T-helper 1 cell treated with Interleukin-12 subunit alpha and Interleukin-12 subunit beta and Interleukin-4 antibody, amounts not matched to agents 30 μg/mL and 1 μg/mL, for 36 hours (primary cell): ENCODE measurements around the gene ZNF407.

Experiments used
- H3K27ac Mint-ChIP-seq: one replicate; pipeline ENCODE4 v1.8.0; 2021; ENCODE audit warnings: mild to moderate bottlenecking, mixed read lengths
- H3K27me3 Mint-ChIP-seq: one replicate; pipeline ENCODE4 v1.8.0; 2021; ENCODE audit warnings: low read depth, mixed read lengths
- H3K36me3 Mint-ChIP-seq: one replicate; pipeline ENCODE4 v1.8.0; 2021; ENCODE audit warnings: low read depth, mixed read lengths
- H3K4me1 Mint-ChIP-seq: one replicate; pipeline ENCODE4 v1.8.0; 2021; ENCODE audit warnings: low read depth, mixed read lengths
- H3K4me3 Mint-ChIP-seq: one replicate; pipeline ENCODE4 v1.8.0; 2021; ENCODE audit warnings: mild to moderate bottlenecking, moderate library complexity, mixed read lengths
- H3K9me3 Mint-ChIP-seq: one replicate; pipeline ENCODE4 v1.8.0; 2021; ENCODE audit warnings: mixed read lengths

The ZNF407 gene

DNA sequence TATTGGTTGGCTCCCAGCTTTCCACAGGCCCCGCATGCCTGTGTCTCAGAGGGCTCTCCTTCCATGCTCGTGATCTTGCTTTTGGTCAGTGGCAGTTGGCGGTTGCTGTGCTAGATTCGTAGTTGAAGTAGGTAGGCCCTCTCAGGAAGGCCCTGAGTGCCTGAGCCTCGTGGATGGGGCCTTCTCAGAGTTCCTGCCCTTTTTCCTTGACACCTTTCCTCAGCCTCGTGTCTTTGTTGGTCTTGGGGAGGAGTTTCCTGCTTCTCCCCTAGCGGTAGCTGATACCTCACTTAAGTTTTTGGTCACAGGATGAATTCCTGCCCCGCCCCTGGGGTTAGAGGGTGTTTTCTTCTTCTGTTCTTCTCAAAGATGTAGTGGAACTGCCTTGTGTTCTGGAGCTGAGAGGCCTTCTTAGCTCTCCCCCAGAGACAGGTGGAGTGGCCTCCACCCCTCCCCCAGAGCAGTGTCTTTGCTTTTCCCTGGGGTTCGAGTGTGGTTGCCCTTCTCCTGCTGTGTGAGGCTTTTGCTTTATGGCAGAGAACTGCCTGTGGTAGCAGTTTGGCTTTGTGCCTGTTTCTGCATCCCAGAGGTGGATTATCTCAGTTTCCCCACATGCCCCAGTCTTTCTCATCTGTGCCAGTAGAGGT, 94.8 kb downstream of the ZNF407 start:
- Mint-ChIP-seq H3K4me3 (no peak overlapping the region), H3K27ac (no peak overlapping the region), H3K4me1 (peaks cover 10% of the 10 kb centered on the region), H3K36me3 (no peaks in the 10 kb centered on the region), H3K9me3 (no peaks in the 10 kb centered on the region), H3K27me3 (no peaks in the 10 kb centered on the region)

DNA sequence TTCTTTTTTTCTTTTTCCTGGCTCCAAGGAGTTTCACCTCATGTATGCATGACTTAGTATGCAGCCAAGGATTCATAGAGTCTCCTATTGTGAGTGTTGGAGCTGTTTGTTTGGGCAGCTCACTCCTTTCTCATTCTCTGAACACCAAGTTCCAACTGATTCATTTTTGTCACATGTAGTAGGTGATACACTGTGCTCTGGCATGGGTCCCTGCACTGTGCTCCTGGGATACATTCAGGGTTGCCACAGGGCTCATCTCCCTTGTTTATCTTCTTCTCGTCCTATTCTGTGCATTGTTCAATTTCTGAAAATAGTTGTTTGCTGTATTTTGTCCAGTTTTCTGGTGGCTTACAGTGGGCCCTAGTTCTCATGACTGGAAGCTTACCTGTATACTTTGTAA, 96.8 kb downstream of the ZNF407 start:
- no peaks in the 10 kb centered on the region for H3K36me3 Mint-ChIP-seq
- no peak overlapping the region for H3K4me3 Mint-ChIP-seq
- H3K27me3 Mint-ChIP-seq = no peaks in the 10 kb centered on the region
- H3K9me3 Mint-ChIP-seq = no peaks in the 10 kb centered on the region
- H3K4me1 Mint-ChIP-seq = peaks cover 10% of the 10 kb centered on the region
- H3K27ac Mint-ChIP-seq = no peak overlapping the region

DNA sequence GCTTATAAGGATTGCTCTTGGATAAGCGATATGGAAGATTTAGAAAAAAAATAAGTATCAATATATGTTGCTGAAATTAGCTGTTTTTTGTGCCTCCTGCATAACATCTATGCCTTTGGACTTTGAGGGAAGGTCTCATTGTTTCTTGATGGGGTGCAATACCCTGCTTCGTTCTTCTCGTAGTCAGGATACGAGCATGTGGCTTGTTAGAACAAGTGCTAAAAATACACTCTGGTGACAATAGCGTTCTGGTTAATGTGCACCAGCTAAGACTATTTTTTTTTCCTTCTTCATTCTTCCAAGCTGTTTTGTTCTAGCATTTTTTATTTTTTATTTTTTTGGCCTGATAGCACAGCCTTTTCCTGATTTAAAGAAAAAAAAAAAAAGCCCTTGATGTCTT, 97.5 kb downstream of the ZNF407 start:
- H3K27me3 Mint-ChIP-seq = no peaks in the 10 kb centered on the region
- no peaks in the 10 kb centered on the region for H3K9me3 Mint-ChIP-seq
- H3K27ac Mint-ChIP-seq = no peak overlapping the region
- H3K4me1 Mint-ChIP-seq = peaks cover 10% of the 10 kb centered on the region
- H3K36me3 Mint-ChIP-seq = no peaks in the 10 kb centered on the region
- H3K4me3 Mint-ChIP-seq = no peak overlapping the region

DNA sequence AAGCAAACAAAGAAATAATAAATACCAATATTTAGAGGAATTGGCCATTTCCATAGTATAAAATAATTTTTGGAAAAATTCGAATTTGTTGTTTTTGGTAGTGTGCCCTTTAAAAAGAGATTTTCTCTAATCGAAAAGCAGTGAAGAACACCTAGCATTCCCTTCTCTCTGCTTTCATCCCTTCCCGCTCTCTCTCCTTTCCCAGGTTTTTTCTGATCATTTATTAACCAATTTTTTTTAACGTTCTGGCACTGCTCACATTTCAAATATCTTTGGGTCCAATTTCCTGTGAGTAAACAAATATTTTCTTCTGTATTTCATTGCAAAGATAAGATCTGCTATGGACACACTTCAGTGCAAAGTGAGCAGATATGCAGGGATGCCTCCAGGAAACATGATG, 101.2 kb downstream of the ZNF407 start:
- Mint-ChIP-seq H3K4me1 (no peaks in the 10 kb centered on the region), H3K27me3 (no peaks in the 10 kb centered on the region), H3K36me3 (no peaks in the 10 kb centered on the region), H3K4me3 (no peak overlapping the region), H3K9me3 (no peaks in the 10 kb centered on the region), H3K27ac (no peak overlapping the region)

DNA sequence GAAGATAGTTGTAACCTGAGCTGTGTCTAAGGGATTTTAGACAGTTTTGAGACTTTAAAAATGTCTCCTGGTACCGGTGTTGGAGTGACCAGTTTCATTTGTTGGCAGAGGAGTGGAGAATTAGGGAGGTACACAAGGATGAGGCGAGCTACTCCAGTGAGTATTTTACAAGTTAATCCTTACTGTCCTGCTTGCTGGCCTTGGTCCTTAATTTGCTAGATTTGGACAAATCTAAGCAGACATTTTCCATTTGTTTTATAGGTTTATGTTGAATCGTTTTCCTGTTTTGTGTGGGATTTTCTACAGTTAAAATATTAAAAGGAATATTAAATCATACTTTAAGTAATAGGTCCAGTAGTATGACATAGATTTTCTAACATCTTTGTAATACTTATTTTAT, 101.8 kb downstream of the ZNF407 start:
- Mint-ChIP-seq H3K9me3 (no peaks in the 10 kb centered on the region), H3K27ac (no peak overlapping the region), H3K27me3 (no peaks in the 10 kb centered on the region), H3K4me3 (no peak overlapping the region), H3K4me1 (no peaks in the 10 kb centered on the region), H3K36me3 (no peaks in the 10 kb centered on the region)

DNA sequence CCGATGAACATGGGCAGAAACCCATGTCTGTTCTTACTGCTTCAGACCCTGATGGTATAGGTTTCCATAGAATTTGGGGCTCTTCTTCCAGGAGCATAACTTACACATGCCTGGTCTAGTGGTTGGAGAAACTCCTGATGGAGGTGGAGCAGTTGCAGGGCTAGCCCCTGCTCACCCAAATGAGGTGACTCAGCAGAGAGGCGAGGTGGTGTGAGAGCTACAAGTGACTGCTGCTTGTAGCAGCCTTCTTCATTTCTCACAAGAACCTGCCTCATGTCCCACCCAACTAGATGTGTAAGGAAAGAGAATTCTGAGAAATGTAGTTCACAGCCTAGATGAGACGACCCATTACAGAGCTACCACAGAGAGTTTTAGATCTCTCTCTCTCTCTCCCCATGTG, 105.3 kb downstream of the ZNF407 start:
- no peak overlapping the region for H3K27ac Mint-ChIP-seq
- H3K4me3 Mint-ChIP-seq = no peak overlapping the region
- no peaks in the 10 kb centered on the region for H3K27me3 Mint-ChIP-seq
- H3K9me3 Mint-ChIP-seq = no peaks in the 10 kb centered on the region
- H3K36me3 Mint-ChIP-seq = peaks cover 2% of the 10 kb centered on the region
- peaks cover 3% of the 10 kb centered on the region for H3K4me1 Mint-ChIP-seq

DNA sequence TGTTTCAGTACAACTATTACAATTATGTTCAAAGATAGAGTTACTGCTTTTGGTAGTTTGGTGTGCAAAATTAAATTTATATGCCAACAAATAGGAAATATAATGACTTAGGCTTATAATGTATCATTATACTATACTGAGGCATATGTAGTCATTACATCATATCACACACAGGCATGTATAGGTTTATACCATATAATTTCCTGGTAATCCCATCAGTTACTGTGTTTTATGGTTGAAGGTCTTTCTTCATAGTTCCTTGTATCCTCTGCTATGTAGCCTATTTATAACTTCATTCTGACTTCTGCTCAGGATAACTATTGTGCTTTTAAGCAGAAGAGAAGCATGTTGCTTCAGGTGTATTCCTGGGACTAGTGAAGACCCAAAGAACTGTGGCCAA, 110.5 kb downstream of the ZNF407 start:
- Mint-ChIP-seq H3K4me3 (no peak overlapping the region), H3K36me3 (peaks cover 2% of the 10 kb centered on the region), H3K27ac (no peak overlapping the region), H3K27me3 (no peaks in the 10 kb centered on the region), H3K4me1 (peaks cover 3% of the 10 kb centered on the region), H3K9me3 (no peaks in the 10 kb centered on the region)

DNA sequence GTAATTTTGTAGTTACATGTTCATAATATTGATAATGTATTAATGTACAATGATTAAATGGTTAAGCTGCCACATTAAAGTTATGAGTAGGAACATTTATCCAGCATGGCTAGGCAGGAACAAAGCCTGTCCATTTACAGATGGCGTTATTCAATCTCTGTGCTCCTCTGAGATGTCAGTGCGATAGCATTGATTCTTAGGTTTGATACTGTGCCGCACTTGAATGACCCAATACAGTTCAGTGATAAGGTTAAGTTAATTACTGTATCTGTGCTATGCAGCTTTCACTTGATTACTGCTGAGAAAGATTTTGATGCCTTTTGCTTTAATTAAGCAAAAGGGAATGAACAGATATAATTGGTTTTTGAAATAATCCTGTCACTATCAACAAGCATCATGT, 111.8 kb downstream of the ZNF407 start:
- H3K9me3 Mint-ChIP-seq = no peaks in the 10 kb centered on the region
- peaks cover 2% of the 10 kb centered on the region for H3K36me3 Mint-ChIP-seq
- H3K4me1 Mint-ChIP-seq = peaks cover 3% of the 10 kb centered on the region
- H3K27me3 Mint-ChIP-seq = no peaks in the 10 kb centered on the region
- no peak overlapping the region for H3K27ac Mint-ChIP-seq
- H3K4me3 Mint-ChIP-seq = no peak overlapping the region

DNA sequence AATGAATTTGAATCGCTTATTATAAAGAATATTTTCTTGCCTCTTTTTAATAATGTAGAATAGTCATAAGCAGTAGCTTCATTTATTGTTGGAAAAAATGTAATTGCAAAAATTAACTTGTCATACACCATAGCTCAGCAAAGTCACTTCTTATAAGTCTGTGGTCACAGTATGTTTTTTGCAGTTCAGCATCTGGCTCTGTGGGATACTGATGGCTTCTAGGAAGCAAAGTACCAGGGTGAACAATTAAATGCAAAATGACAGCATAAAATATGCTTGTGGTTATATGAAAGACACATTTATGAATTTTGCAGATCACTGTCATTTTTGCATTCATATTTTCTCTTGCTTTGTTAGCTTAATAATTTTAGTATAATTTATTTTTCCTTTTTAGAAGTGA, 116.5 kb downstream of the ZNF407 start:
- Mint-ChIP-seq H3K4me1 (no peaks in the 10 kb centered on the region), H3K36me3 (peaks cover 3% of the 10 kb centered on the region), H3K27me3 (no peaks in the 10 kb centered on the region), H3K9me3 (no peaks in the 10 kb centered on the region), H3K27ac (no peak overlapping the region), H3K4me3 (no peak overlapping the region)

DNA sequence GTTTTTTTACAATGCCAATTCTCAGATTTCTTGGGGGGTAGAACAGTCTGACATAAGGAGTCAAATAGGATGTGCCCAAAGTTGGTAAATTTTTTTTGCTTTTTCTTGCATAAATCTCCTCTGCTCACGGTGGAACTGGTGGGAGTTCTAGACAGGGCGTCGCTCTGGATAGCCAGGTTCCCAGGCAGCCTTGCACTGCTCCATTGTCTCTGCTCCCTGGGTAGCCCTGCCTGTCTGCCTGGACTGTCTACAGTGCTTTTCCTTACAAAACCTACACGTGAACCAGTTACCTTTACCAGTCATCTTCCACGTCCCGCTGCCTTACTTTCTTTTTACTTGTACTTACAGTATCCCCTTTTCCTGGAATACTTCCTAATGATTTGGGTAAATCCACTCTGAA, 117.1 kb downstream of the ZNF407 start:
- H3K27me3 Mint-ChIP-seq = no peaks in the 10 kb centered on the region
- H3K4me1 Mint-ChIP-seq = no peaks in the 10 kb centered on the region
- no peaks in the 10 kb centered on the region for H3K9me3 Mint-ChIP-seq
- H3K4me3 Mint-ChIP-seq = no peak overlapping the region
- peaks cover 3% of the 10 kb centered on the region for H3K36me3 Mint-ChIP-seq
- H3K27ac Mint-ChIP-seq = no peak overlapping the region

DNA sequence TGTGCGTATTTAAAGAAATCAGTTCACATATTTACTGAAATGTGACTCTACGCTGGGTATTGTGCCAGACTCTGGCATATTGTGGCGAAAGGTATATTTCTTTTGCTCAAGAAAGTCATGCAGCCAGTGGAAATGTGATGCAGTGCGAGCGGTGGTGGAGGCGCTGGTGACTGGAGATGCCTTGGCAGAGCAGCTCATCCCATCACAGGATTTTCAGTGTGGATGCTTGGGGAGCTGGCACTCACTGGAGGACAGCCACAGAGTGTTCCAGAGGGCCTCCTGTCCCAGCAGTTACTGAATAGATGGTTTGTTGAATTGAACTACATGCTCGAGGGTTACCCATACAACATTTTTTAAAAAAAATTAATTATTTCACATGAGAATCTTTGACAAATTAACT, 117.6 kb downstream of the ZNF407 start:
- H3K36me3 Mint-ChIP-seq = peaks cover 3% of the 10 kb centered on the region
- no peaks in the 10 kb centered on the region for H3K9me3 Mint-ChIP-seq
- no peaks in the 10 kb centered on the region for H3K27me3 Mint-ChIP-seq
- no peak overlapping the region for H3K27ac Mint-ChIP-seq
- H3K4me3 Mint-ChIP-seq = no peak overlapping the region
- no peaks in the 10 kb centered on the region for H3K4me1 Mint-ChIP-seq

DNA sequence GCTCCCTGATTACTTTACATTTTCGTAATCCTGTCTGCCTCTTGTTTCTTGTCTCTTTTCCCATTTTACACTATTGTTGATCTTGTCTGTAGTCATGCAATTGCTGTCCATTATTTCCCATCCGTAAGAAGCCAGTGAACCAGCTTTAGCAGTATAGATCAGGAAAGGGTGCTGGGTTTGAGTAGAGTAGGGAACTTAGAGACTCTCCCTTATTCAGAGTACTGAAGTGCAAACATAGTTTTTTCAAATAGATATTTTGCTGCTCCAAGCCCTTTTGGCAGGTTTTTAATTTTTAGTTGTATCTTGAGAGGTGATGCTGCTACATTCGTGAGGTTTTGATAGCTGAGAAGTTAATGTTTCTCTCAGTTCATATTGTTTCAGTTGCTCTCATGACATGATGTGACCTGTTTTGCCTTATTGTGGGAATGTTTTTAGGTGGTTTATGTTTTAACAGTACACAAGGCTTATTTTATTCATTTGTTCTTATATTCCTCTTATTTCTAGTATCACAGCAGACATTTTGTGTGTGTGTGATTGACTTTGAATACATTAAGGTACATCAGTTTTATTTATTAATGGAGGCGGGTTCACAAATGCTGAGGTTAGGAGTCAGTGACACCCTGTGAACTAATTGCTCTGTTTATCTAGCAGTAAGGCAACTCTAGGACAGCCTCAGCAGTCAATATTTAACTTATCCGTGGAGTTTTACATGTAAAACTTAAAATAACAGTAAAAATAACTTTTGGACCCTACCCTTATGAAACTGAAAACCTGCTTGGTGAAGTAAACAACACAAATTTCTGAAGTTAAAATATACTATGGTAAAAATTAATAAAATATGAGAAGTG, 118.4 kb downstream of the ZNF407 start:
- H3K36me3 Mint-ChIP-seq = peaks cover 3% of the 10 kb centered on the region
- H3K4me1 Mint-ChIP-seq = no peaks in the 10 kb centered on the region
- H3K27ac Mint-ChIP-seq = no peak overlapping the region
- no peaks in the 10 kb centered on the region for H3K27me3 Mint-ChIP-seq
- H3K9me3 Mint-ChIP-seq = no peaks in the 10 kb centered on the region
- no peak overlapping the region for H3K4me3 Mint-ChIP-seq

DNA sequence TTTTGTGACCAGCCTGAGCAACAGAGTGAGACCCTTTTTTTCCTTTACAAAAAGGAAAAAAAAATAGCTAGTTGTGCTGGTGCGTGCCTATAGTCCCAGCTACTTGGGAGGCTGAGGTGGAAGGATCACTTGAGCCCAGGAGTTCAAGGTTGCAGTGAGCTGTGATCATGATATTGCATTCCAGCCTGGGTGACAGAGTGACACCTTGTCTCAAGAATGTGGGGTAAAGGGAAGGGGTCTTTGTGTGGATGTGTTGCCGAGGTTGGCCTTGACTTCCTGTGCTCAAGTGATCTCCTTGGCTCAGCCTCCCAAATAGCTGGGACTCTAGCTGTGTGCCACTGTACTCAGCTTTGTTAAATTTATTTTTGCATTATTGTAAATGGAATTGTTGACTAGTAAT, 120.6 kb downstream of the ZNF407 start:
- Mint-ChIP-seq H3K27ac (no peak overlapping the region), H3K36me3 (peaks cover 3% of the 10 kb centered on the region), H3K27me3 (no peaks in the 10 kb centered on the region), H3K4me1 (peaks cover 7% of the 10 kb centered on the region), H3K9me3 (no peaks in the 10 kb centered on the region), H3K4me3 (no peak overlapping the region)

DNA sequence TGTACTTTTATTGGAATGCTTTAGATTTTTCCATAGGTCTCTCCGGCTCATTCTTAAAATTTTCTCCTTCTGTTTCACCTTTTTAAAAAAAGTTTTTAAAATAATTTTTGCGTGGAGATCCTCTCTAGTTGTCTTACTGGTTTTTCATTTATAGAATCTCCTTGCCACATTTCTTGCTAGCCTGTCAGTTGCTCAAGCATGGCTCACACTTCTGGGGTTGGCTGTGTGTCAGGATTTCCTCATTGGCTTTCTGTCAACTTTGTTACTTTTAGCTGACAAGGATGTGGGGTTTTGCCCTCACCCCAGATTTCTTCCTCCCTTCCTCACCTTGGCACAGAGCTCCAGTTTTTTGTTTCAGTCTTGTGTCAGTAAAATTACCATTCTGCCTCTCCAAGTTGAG, 124.6 kb downstream of the ZNF407 start:
- no peak overlapping the region for H3K4me3 Mint-ChIP-seq
- H3K9me3 Mint-ChIP-seq = no peaks in the 10 kb centered on the region
- no peak overlapping the region for H3K27ac Mint-ChIP-seq
- no peaks in the 10 kb centered on the region for H3K27me3 Mint-ChIP-seq
- H3K4me1 Mint-ChIP-seq = peaks cover 7% of the 10 kb centered on the region
- H3K36me3 Mint-ChIP-seq = no peaks in the 10 kb centered on the region

DNA sequence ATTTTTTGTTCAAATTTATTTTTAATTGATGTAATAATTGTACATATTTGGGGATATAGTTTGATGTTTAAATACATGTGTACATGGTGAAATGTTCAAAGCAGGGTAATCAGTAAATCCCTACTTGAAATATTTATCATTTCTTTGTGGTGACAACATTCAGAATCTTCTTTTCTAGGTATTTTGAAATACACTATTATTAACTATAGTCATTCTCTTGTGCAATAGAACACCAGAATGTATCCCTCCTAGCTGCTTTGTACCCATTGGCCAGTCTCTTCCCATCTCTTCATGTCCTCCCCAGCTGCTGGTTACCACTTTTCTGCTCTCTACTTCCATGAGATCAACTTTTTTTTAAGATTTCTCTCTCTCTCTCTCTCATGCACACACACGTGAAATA, 126.5 kb downstream of the ZNF407 start:
- no peaks in the 10 kb centered on the region for H3K36me3 Mint-ChIP-seq
- H3K4me1 Mint-ChIP-seq = peaks cover 7% of the 10 kb centered on the region

More for the DNA sequence above, 126.5 kb downstream of the ZNF407 start:
- Mint-ChIP-seq H3K4me3 (no peak overlapping the region), H3K27me3 (no peaks in the 10 kb centered on the region), H3K9me3 (no peaks in the 10 kb centered on the region), H3K27ac (no peak overlapping the region)
